HEK293 (cell line): Measurements from ENCODE around the gene ITGB1BP2.
A peak's percentile ranks its signal among the peaks of the same experiment; 100 is the strongest.

Source experiments
- CTCF ChIA-PET: fragments of 350-600 bp; formaldehyde crosslinking; extraction: SDS; loops from one replicate; lab custom pipeline; 2021; ENCODE audit warnings: antibody characterized with exemption; lab: Yijun Ruan, JAX
- POLR2A ChIA-PET: fragments of 300-600 bp; formaldehyde crosslinking; extraction: SDS; loops from one replicate; lab custom pipeline; 2020; ENCODE audit warnings: antibody characterized with exemption, inconsistent platforms; lab: Yijun Ruan, JAX
- H3K27ac ChIP-seq: fragments of 200-500 bp; sonication (Bioruptor generic); 2 replicates; pipeline ENCODE4 v1.5.1; 2014; ENCODE audit warnings: low read depth, low read length, control low read depth, inconsistent platforms; ENCODE audit errors: extremely low read depth
- H3K36me3 ChIP-seq, 2 experiments: fragments of 200-500 bp in 1 of 2; sonication (Bioruptor generic) in 1 of 2; 1 replicate in 1 of 2; 2 replicates in 1 of 2; pipeline ENCODE4 v1.5.1; 2014 to 2017; ENCODE audit warnings: inconsistent platforms in 2 of 2, low read length in 2 of 2; ENCODE audit not compliant: control insufficient read depth in 2 of 2, insufficient read depth in 1 of 2
- H3K4me1 ChIP-seq: fragments of 200-500 bp; sonication (Bioruptor generic); 2 replicates; pipeline ENCODE4 v1.5.1; 2014; ENCODE audit warnings: mild to moderate bottlenecking, low read length, inconsistent platforms; ENCODE audit not compliant: control insufficient read depth, insufficient read depth
- H3K4me3 ChIP-seq: 2 replicates; pipeline ENCODE4 v1.5.1; 2011; ENCODE audit warnings: low read depth, mild to moderate bottlenecking, control low read depth, low read length, moderate library complexity
- H3K9me3 ChIP-seq: fragments of 200-500 bp; sonication (Bioruptor generic); 2 replicates; pipeline ENCODE4 v1.5.1; 2014; ENCODE audit warnings: low read depth, low read length, inconsistent platforms; ENCODE audit not compliant: control insufficient read depth, insufficient read depth
- GLIS1 ChIP-seq: fragments of 450-650 bp; formaldehyde crosslinking; IDR thresholded peaks from 2 replicates; pipeline ENCODE4 v1.5.1; 2016; ENCODE audit warnings: missing biosample characterization, missing genetic modification characterization
- GLIS2 ChIP-seq: fragments of 450-650 bp; formaldehyde crosslinking; IDR thresholded peaks from 2 replicates; pipeline ENCODE4 v1.5.1; 2016; ENCODE audit warnings: missing biosample characterization, missing genetic modification characterization
- HOXC10 ChIP-seq: sonication (generic); formaldehyde crosslinking; IDR thresholded peaks from 2 replicates; pipeline ENCODE4 v1.8.1; 2023; ENCODE audit warnings: mild to moderate bottlenecking, missing genetic modification reagents
- KLF1 ChIP-seq: fragments of 450-650 bp; formaldehyde crosslinking; IDR thresholded peaks from 2 replicates; pipeline ENCODE4 v1.5.1; 2016; ENCODE audit warnings: missing biosample characterization, missing genetic modification characterization
- KLF10 ChIP-seq: fragments of 450-650 bp; IDR thresholded peaks from 2 replicates; pipeline ENCODE4 v1.5.1; 2018; ENCODE audit warnings: missing biosample characterization, mild to moderate bottlenecking, missing genetic modification characterization
- KLF9 ChIP-seq: fragments of 450-650 bp; formaldehyde crosslinking; IDR thresholded peaks from 2 replicates; pipeline ENCODE4 v1.5.1; 2016; ENCODE audit warnings: missing biosample characterization, missing genetic modification characterization, low read depth
- ZBTB7A ChIP-seq: fragments of 450-650 bp; formaldehyde crosslinking; IDR thresholded peaks from 2 replicates; pipeline ENCODE4 v1.5.1; 2016; ENCODE audit warnings: low read depth, missing biosample characterization, missing genetic modification characterization
- ZNF121 ChIP-seq: fragments of 450-650 bp; formaldehyde crosslinking; IDR thresholded peaks from 2 replicates; pipeline ENCODE4 v1.5.1; 2016; ENCODE audit warnings: missing biosample characterization, missing genetic modification characterization
- ZNF214 ChIP-seq: fragments of 450-650 bp; formaldehyde crosslinking; IDR thresholded peaks from 2 replicates; pipeline ENCODE4 v1.5.1; 2017; ENCODE audit warnings: missing biosample characterization, mild to moderate bottlenecking, missing genetic modification characterization, borderline replicate concordance
- ZNF416 ChIP-seq: fragments of 450-650 bp; formaldehyde crosslinking; IDR thresholded peaks from 2 replicates; pipeline ENCODE4 v1.5.1; 2016; ENCODE audit warnings: missing biosample characterization, missing genetic modification characterization
- ZNF529 ChIP-seq: fragments of 450-650 bp; formaldehyde crosslinking; IDR thresholded peaks from 2 replicates; pipeline ENCODE4 v1.5.1; 2017; ENCODE audit warnings: missing genetic modification characterization, missing biosample characterization; ENCODE audit not compliant: insufficient replicate concordance
- ZNF610 ChIP-seq: fragments of 450-650 bp; formaldehyde crosslinking; IDR thresholded peaks from 2 replicates; pipeline ENCODE4 v1.5.1; 2016; ENCODE audit warnings: missing biosample characterization, missing genetic modification characterization, borderline replicate concordance
- ZNF654 ChIP-seq: fragments of 450-650 bp; formaldehyde crosslinking; IDR thresholded peaks from 2 replicates; pipeline ENCODE4 v1.5.1; 2016; ENCODE audit warnings: low read depth, missing biosample characterization, missing genetic modification characterization
- ZNF776 ChIP-seq: fragments of 450-650 bp; formaldehyde crosslinking; IDR thresholded peaks from 2 replicates; pipeline ENCODE4 v1.5.0; 2017; ENCODE audit warnings: missing biosample characterization, missing genetic modification characterization, borderline replicate concordance
- ZNF830 ChIP-seq: fragments of 450-650 bp; IDR thresholded peaks from 2 replicates; pipeline ENCODE4 v1.5.0; 2018; ENCODE audit warnings: missing biosample characterization, missing genetic modification characterization, low read depth, mild to moderate bottlenecking, moderate library complexity
- ZSCAN30 ChIP-seq: fragments of 450-650 bp; IDR thresholded peaks from 2 replicates; pipeline ENCODE4 v1.5.1; 2018; ENCODE audit warnings: missing biosample characterization, mild to moderate bottlenecking, missing genetic modification characterization, moderate library complexity
- TF ChIP-seq, protein P1 (sequence below): fragments of 450-650 bp; formaldehyde crosslinking; IDR thresholded peaks from 2 replicates; pipeline ENCODE4 v1.5.1; 2016; ENCODE audit warnings: missing biosample characterization, missing genetic modification characterization
- TF ChIP-seq, protein P2 (sequence below): fragments of 450-650 bp; formaldehyde crosslinking; IDR thresholded peaks from 2 replicates; pipeline ENCODE4 v1.5.1; 2016; ENCODE audit warnings: missing biosample characterization, missing genetic modification characterization, borderline replicate concordance
- TF ChIP-seq, protein P3 (sequence below): fragments of 450-650 bp; formaldehyde crosslinking; IDR thresholded peaks from 2 replicates; pipeline ENCODE4 v1.5.1; 2016; ENCODE audit warnings: missing biosample characterization, missing genetic modification characterization
- TF ChIP-seq, protein P4 (sequence below): fragments of 450-650 bp; formaldehyde crosslinking; IDR thresholded peaks from 2 replicates; pipeline ENCODE4 v1.5.1; 2017; ENCODE audit warnings: missing biosample characterization, missing genetic modification characterization
- TF ChIP-seq, protein P5 (sequence below): fragments of 450-650 bp; formaldehyde crosslinking; IDR thresholded peaks from 2 replicates; pipeline ENCODE4 v1.5.1; 2016; ENCODE audit warnings: missing biosample characterization, missing genetic modification characterization

Gene ITGB1BP2

DNA sequence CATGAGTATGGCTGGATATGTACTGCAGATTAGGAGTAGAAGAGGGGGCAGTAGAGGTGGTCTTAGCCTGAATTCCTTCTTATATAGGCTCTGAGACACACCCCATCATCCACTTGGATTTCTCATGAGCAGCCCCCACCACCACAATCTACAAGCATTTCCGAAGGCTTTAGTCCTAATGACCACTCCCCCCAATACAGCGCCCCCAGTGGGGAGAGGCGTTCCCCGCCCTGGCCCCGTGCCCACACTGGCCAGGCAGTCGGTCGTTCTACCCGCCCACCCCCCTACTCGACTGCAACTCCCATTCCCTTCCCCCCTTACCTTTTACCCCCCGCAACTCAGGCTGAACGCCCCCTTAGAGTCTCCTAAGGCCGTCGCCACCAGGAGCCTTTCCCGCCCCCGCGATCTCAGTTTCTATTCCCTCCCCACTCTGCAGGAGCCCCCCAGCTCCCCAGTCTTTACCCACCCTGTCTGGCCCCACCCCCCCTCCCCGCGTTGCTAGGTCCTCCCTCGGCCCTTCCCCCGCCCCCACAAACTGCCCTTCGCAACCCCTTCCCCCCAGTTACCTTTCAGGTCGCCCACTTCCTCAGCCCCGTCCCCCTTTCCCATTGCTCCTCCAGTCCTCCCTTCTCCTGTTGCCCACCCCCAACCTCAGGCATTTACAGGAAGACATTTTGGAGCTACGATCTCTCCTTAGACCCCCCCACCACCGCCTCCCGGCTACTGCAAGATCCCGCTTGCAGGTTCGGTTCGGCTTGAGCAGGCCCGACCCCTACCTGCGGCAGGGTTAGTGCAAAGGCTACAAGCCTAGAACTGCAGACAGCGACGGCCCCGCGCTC, 48.1 kb upstream of the ITGB1BP2 start (continued):
- TF ChIP-seq, protein P1, sequence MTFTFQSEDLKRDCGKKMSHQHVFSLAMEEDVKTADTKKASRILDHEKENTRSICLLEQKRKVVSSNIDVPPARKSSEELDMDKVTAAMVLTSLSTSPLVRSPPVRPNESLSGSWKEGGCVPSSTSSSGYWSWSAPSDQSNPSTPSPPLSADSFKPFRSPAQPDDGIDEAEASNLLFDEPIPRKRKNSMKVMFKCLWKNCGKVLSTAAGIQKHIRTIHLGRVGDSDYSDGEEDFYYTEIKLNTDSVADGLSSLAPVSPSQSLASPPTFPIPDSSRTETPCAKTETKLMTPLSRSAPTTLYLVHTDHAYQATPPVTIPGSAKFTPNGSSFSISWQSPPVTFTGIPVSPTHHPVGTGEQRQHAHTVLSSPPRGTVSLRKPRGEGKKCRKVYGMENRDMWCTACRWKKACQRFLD (tag by site-specific recombination): no peak
- TF ChIP-seq ZNF830 (tag by site-specific recombination) (no peak), GLIS1 (peak; percentile 54), ZNF610 (tag by site-specific recombination) (no peak), ZNF654 (tag by site-specific recombination) (no peak), KLF9 (tag by site-specific recombination) (peak; percentile 58), ZNF416 (tag by site-specific recombination) (no peak), ZBTB7A (tag by site-specific recombination) (no peak), HOXC10 (CRISPR knock-in tag) (no peak), ZNF529 (tag by site-specific recombination) (no peak)
- TF ChIP-seq, protein P2, sequence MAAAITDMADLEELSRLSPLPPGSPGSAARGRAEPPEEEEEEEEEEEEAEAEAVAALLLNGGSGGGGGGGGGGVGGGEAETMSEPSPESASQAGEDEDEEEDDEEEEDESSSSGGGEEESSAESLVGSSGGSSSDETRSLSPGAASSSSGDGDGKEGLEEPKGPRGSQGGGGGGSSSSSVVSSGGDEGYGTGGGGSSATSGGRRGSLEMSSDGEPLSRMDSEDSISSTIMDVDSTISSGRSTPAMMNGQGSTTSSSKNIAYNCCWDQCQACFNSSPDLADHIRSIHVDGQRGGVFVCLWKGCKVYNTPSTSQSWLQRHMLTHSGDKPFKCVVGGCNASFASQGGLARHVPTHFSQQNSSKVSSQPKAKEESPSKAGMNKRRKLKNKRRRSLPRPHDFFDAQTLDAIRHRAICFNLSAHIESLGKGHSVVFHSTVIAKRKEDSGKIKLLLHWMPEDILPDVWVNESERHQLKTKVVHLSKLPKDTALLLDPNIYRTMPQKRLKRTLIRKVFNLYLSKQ (tag by site-specific recombination): no peak
- TF ChIP-seq, protein P3, sequence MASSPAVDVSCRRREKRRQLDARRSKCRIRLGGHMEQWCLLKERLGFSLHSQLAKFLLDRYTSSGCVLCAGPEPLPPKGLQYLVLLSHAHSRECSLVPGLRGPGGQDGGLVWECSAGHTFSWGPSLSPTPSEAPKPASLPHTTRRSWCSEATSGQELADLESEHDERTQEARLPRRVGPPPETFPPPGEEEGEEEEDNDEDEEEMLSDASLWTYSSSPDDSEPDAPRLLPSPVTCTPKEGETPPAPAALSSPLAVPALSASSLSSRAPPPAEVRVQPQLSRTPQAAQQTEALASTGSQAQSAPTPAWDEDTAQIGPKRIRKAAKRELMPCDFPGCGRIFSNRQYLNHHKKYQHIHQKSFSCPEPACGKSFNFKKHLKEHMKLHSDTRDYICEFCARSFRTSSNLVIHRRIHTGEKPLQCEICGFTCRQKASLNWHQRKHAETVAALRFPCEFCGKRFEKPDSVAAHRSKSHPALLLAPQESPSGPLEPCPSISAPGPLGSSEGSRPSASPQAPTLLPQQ (tag by site-specific recombination): no peak
- TF ChIP-seq, all 188 proteins: peak for 8

DNA sequence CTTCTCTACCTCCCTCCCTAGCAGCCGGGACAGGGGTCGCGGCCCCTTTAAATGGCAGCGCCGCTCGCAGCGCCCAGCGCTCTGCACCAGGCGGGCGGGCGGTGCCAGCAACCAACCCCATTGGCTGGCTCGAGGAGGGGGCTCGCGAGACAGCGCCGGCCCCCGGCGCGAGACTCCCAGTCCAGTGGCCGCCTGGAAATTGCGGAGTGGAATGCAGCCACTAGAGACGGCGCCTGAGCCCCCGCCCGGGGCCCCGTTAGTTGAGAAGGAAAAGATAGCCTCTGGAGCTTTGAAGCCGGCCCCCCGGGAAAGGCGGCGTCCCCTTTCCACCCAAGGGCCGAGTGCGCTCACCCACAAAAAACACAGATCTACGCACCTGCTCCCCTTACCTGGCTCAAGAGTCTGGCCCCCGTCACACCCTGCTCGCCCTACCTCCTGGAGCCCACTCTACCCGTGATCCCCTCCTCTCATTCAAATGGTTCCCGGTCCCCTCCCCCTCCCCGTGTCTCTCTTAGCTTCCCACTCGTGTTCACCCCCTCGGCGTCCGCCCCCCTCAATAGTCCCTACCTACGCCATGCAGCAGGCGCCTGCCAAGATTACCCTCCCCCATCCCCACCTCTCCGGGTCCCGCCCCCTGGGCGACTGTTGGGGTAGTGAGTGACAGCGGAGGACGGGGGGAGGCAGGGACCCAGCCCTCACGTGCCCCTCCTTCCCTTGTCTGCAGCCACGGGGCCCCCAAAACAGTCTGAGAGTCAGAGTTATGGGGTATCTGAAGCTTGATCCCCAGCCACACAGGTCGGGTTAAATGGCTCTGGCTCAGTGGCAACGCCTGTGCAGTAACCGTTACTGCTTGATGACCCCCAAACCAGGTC, 47.2 kb upstream of the ITGB1BP2 start, which contains the start of gene ZMYM3:
ZMYM3 (minus strand) TSS at position 49 of the 872 bp plus-strand sequence. CDS start 885 bp downstream, outside the sequence.
- H3K27ac ChIP-seq: peak within 1 kb of the TSS; percentile 74; the same call in 1 of the 2 replicates
- ChIA-PET POLR2A (interaction anchor here (0.6 to 2.3 kb wide), 9 partner anchors 24 to 569 kb away, joined by 3 to 34 read pairs (median 4); partner anchors contain the start of genes NONO and TAF1), CTCF (interaction anchor here (0.6 to 1.2 kb wide), 6 partner anchors 9 to 398 kb away, joined by 3 to 4 read pairs (median 3); partner anchors contain the start of gene NONO)
- TF ChIP-seq KLF1 (tag by site-specific recombination) (peak; percentile 21), ZNF776 (tag by site-specific recombination) (no peak), ZNF214 (tag by site-specific recombination) (no peak), GLIS2 (tag by site-specific recombination) (peak; percentile 81; the same call in 1 of the 2 replicates), KLF10 (tag by site-specific recombination) (peak; percentile 95), ZNF121 (tag by site-specific recombination) (no peak), ZSCAN30 (tag by site-specific recombination) (0 out of 2 replicates have a peak, but pooled peaks have one; percentile 11)
- TF ChIP-seq, protein P3 (tag by site-specific recombination): peak; percentile 96
- TF ChIP-seq, protein P4, sequence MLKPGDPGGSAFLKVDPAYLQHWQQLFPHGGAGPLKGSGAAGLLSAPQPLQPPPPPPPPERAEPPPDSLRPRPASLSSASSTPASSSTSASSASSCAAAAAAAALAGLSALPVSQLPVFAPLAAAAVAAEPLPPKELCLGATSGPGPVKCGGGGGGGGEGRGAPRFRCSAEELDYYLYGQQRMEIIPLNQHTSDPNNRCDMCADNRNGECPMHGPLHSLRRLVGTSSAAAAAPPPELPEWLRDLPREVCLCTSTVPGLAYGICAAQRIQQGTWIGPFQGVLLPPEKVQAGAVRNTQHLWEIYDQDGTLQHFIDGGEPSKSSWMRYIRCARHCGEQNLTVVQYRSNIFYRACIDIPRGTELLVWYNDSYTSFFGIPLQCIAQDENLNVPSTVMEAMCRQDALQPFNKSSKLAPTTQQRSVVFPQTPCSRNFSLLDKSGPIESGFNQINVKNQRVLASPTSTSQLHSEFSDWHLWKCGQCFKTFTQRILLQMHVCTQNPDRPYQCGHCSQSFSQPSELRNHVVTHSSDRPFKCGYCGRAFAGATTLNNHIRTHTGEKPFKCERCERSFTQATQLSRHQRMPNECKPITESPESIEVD: no peak
- TF ChIP-seq, protein P5, sequence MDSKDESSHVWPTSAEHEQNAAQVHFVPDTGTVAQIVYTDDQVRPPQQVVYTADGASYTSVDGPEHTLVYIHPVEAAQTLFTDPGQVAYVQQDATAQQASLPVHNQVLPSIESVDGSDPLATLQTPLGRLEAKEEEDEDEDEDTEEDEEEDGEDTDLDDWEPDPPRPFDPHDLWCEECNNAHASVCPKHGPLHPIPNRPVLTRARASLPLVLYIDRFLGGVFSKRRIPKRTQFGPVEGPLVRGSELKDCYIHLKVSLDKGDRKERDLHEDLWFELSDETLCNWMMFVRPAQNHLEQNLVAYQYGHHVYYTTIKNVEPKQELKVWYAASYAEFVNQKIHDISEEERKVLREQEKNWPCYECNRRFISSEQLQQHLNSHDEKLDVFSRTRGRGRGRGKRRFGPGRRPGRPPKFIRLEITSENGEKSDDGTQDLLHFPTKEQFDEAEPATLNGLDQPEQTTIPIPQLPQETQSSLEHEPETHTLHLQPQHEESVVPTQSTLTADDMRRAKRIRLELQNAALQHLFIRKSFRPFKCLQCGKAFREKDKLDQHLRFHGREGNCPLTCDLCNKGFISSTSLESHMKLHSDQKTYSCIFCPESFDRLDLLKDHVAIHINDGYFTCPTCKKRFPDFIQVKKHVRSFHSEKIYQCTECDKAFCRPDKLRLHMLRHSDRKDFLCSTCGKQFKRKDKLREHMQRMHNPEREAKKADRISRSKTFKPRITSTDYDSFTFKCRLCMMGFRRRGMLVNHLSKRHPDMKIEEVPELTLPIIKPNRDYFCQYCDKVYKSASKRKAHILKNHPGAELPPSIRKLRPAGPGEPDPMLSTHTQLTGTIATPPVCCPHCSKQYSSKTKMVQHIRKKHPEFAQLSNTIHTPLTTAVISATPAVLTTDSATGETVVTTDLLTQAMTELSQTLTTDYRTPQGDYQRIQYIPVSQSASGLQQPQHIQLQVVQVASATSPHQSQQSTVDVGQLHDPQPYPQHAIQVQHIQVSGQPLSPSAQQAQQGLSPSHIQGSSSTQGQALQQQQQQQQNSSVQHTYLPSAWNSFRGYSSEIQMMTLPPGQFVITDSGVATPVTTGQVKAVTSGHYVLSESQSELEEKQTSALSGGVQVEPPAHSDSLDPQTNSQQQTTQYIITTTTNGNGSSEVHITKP (tag by site-specific recombination): peak; percentile 65

More for the DNA sequence above, 47.2 kb upstream of the ITGB1BP2 start, which contains the start of gene ZMYM3:
- peak within 1 kb of the TSS; percentile 85 for H3K4me3 ChIP-seq
- H3K4me1 ChIP-seq: peaks cover 5% of the 10 kb centered on the region; the same call in 1 of the 2 replicates
- H3K36me3 ChIP-seq: peaks cover 0 to 20% of the 10 kb centered on the region in 2 experiments; a peak in 2 of 3 replicates
- H3K9me3 ChIP-seq: no peaks in the 10 kb centered on the region
